ENCODE measurements around the gene LSR. TPM values are rescaled to one million over a fixed set of nuclear protein-coding genes. Genes with fewer than 3 reads are reported as not detected.

The LSR gene
- total RNA-seq, 1 experiment from 2014 or later: 211 TPM

DNA sequence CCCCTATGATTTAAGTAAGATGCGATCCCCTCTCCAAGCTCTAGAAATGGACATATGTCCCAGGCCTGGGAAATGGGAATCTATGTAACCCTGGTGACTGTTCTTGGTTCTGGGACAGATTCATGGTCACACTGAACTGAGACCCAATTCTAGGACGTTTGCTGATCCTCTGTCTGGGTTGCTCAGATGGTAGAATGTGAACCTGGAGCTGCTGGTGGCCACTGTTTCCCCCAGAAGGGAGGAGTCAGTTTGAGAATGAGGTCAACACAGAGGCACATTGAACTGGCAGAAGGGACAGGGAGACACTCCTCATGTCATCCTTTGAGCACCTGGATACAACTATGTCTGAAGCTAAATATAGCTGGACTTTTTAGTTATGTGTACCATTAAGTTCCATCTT, 49.3 kb upstream of the LSR start:
- Histone ChIP-seq H2AFZ (ENCODE audit: low read depth, low read length, poor library complexity, severe bottlenecking) (no peak overlapping the region), H3K4me1 (ENCODE audit: control insufficient read depth in 1 of 2, insufficient read depth in 2 of 2, low read length in 2 of 2) (no peaks in the 10 kb centered on the region; a peak in 1 of 4 replicates), H3K36me3 (ENCODE audit: control insufficient read depth in 1 of 2, insufficient read depth in 2 of 2, low read length in 2 of 2) (no peaks in the 10 kb centered on the region), H4K20me1 (ENCODE audit: insufficient read depth) (no peaks in the 10 kb centered on the region), H3K79me2 (ENCODE audit: insufficient read depth, low read length) (no peaks in the 10 kb centered on the region), H3K9me2 (ENCODE audit: insufficient read depth) (no peaks in the 10 kb centered on the region), H3K4me2 (ENCODE audit: low read length) (no peak overlapping the region), H3K9me3 (ENCODE audit: control insufficient read depth in 1 of 2, insufficient read depth in 1 of 2, low read depth in 1 of 2, low read length in 2 of 2) (no peaks in the 10 kb centered on the region), H3K9ac (ENCODE audit: low read length) (no peak overlapping the region), H3K4me3 (replicated peaks in 1 of 2; ENCODE audit: low read depth in 1 of 2, low read length in 2 of 2) (no peak overlapping the region), H3K27ac (ENCODE audit: low read depth, low read length) (no peak overlapping the region), H3K27me3 (ENCODE audit: insufficient read depth, low read length) (no peaks in the 10 kb centered on the region)
- no peak for TF ChIP-seq ZFX (IDR thresholded peaks at IDR 0.05)
- TF ChIP-seq CBX3 (IDR thresholded peaks at IDR 0.05; ENCODE audit: low read depth): no peak
- no peak for TF ChIP-seq POLR2A (IDR thresholded peaks at IDR 0.05; ENCODE audit: borderline replicate concordance, extremely low read depth, insufficient read depth, insufficient read length)
- TF ChIP-seq, protein P1, sequence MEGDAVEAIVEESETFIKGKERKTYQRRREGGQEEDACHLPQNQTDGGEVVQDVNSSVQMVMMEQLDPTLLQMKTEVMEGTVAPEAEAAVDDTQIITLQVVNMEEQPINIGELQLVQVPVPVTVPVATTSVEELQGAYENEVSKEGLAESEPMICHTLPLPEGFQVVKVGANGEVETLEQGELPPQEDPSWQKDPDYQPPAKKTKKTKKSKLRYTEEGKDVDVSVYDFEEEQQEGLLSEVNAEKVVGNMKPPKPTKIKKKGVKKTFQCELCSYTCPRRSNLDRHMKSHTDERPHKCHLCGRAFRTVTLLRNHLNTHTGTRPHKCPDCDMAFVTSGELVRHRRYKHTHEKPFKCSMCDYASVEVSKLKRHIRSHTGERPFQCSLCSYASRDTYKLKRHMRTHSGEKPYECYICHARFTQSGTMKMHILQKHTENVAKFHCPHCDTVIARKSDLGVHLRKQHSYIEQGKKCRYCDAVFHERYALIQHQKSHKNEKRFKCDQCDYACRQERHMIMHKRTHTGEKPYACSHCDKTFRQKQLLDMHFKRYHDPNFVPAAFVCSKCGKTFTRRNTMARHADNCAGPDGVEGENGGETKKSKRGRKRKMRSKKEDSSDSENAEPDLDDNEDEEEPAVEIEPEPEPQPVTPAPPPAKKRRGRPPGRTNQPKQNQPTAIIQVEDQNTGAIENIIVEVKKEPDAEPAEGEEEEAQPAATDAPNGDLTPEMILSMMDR (IDR thresholded peaks at IDR 0.05 in 2 of 3, conservative IDR thresholded peaks at IDR 0.05 in 1 of 3; ENCODE audit: borderline replicate concordance in 1 of 3, insufficient read depth in 1 of 3, low read depth in 2 of 3, low read length in 2 of 3): no peak
- no peak for TF ChIP-seq SP1 (IDR thresholded peaks at IDR 0.05; ENCODE audit: low read depth)
- TF ChIP-seq EZH2phosphoT487 (IDR thresholded peaks at IDR 0.05; ENCODE audit: borderline replicate concordance): no peak
- TF ChIP-seq SRF (IDR thresholded peaks at IDR 0.05; ENCODE audit: low read depth): no peak
- no peak for TF ChIP-seq SIN3A (IDR thresholded peaks at IDR 0.05; ENCODE audit: low read depth)
- TF ChIP-seq, protein P2, sequence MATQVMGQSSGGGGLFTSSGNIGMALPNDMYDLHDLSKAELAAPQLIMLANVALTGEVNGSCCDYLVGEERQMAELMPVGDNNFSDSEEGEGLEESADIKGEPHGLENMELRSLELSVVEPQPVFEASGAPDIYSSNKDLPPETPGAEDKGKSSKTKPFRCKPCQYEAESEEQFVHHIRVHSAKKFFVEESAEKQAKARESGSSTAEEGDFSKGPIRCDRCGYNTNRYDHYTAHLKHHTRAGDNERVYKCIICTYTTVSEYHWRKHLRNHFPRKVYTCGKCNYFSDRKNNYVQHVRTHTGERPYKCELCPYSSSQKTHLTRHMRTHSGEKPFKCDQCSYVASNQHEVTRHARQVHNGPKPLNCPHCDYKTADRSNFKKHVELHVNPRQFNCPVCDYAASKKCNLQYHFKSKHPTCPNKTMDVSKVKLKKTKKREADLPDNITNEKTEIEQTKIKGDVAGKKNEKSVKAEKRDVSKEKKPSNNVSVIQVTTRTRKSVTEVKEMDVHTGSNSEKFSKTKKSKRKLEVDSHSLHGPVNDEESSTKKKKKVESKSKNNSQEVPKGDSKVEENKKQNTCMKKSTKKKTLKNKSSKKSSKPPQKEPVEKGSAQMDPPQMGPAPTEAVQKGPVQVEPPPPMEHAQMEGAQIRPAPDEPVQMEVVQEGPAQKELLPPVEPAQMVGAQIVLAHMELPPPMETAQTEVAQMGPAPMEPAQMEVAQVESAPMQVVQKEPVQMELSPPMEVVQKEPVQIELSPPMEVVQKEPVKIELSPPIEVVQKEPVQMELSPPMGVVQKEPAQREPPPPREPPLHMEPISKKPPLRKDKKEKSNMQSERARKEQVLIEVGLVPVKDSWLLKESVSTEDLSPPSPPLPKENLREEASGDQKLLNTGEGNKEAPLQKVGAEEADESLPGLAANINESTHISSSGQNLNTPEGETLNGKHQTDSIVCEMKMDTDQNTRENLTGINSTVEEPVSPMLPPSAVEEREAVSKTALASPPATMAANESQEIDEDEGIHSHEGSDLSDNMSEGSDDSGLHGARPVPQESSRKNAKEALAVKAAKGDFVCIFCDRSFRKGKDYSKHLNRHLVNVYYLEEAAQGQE (IDR thresholded peaks at IDR 0.05; ENCODE audit: low read depth): no peak
- no peak for TF ChIP-seq EZH2 (IDR thresholded peaks at IDR 0.05)
- no peak for TF ChIP-seq CEBPB (IDR thresholded peaks at IDR 0.05; ENCODE audit: low read depth)
- TF ChIP-seq, protein P3, sequence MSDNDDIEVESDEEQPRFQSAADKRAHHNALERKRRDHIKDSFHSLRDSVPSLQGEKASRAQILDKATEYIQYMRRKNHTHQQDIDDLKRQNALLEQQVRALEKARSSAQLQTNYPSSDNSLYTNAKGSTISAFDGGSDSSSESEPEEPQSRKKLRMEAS (IDR thresholded peaks at IDR 0.05): no peak
- TF ChIP-seq EGR1 (IDR thresholded peaks at IDR 0.05; ENCODE audit: low read depth): no peak
- TF ChIP-seq JUND (IDR thresholded peaks at IDR 0.05): no peak
- TF ChIP-seq, protein P4, sequence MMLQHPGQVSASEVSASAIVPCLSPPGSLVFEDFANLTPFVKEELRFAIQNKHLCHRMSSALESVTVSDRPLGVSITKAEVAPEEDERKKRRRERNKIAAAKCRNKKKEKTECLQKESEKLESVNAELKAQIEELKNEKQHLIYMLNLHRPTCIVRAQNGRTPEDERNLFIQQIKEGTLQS (IDR thresholded peaks at IDR 0.05): no peak
- TF ChIP-seq ZNF274 (IDR thresholded peaks at IDR 0.05; ENCODE audit: low read depth, low read length): no peak
- no peak for TF ChIP-seq FOSL1 (IDR thresholded peaks at IDR 0.05; ENCODE audit: low read depth)
- RAD21 ChIA-PET (ENCODE audit: low non-redundant PET in 1 of 2, low total read pairs in 2 of 2, uncharacterized antibody in 2 of 2, unreplicated experiment in 2 of 2): no interaction called here
- intact Hi-C loops (cut with micrococcal nuclease): no loop called here
- DNase-seq (ENCODE audit: low read depth, low spot score) (no peak), ATAC-seq (no peak)
- CTCF ChIA-PET: no interaction called here
- BruUV-seq (replicated peaks): no TSS peak
- POLR2A ChIA-PET: no interaction called here
